Small intestine (tissue), 7 donors: ENCODE data around the gene NAV2. TPM values are rescaled to one million over a fixed set of nuclear protein-coding genes. Genes with fewer than 3 reads are reported as not detected.

ENCODE experiments used
- DNase-seq, 2 donors: peaks; one replicate each; pipeline versions ENCODE4 v3.0.0 to v3.0.0-alpha.2; 2013
- FAIRE-seq: peaks from 2 replicates; lab custom pipeline; 2012; peaks lifted over from hg19 to GRCh38; lab: Jason Lieb, UNC
- H3K27ac ChIP-seq, 3 donors: one replicate each; pipeline ENCODE4 v1.5.1; 2013; ENCODE audit warnings: low read length in 2 of 3, mild to moderate bottlenecking in 2 of 3, control low read depth in 1 of 3, inconsistent platforms in 1 of 3, low read depth in 1 of 3, moderate library complexity in 1 of 3
- H3K27me3 ChIP-seq, 3 donors: one replicate each; pipeline ENCODE4 v1.6.1; 2013; ENCODE audit warnings: low read length in 3 of 3, inconsistent platforms in 1 of 3; ENCODE audit not compliant: control insufficient read depth in 3 of 3, insufficient read depth in 3 of 3
- H3K36me3 ChIP-seq, 3 donors: one replicate each; pipeline ENCODE4 v1.6.1; 2013; ENCODE audit warnings: low read length in 3 of 3, inconsistent platforms in 1 of 3, low read depth in 1 of 3, mild to moderate bottlenecking in 1 of 3, moderate library complexity in 1 of 3; ENCODE audit not compliant: control insufficient read depth in 3 of 3, insufficient read depth in 2 of 3
- H3K4me1 ChIP-seq, 3 donors: one replicate each; pipeline ENCODE4 v1.6.1; 2013; ENCODE audit warnings: low read length in 2 of 3, inconsistent platforms in 1 of 3, low read depth in 1 of 3, mild to moderate bottlenecking in 1 of 3, moderate library complexity in 1 of 3; ENCODE audit not compliant: control insufficient read depth in 3 of 3, insufficient read depth in 2 of 3
- H3K4me3 ChIP-seq, 3 donors: one replicate each; pipeline ENCODE4 v1.5.1; 2013; ENCODE audit warnings: low read length in 3 of 3, control low read depth in 1 of 3, inconsistent platforms in 1 of 3, low read depth in 1 of 3, mild to moderate bottlenecking in 1 of 3, moderate library complexity in 1 of 3
- H3K9me3 ChIP-seq, 2 donors: one replicate each; pipeline ENCODE4 v1.6.1; 2013; ENCODE audit warnings: low read depth in 1 of 2, low read length in 1 of 2; ENCODE audit not compliant: control insufficient read depth in 2 of 2, insufficient read depth in 1 of 2
- WGBS, 3 donors: extraction: QIAGEN DNeasy Blood & Tissue Kit; methylation state at CpG; one replicate each; pipeline ENCODE4 v1.1.7; 2013; 5-methylcytosine and 5-hydroxymethylcytosine counted together
- polyA plus RNA-seq, 4 donors: library from polyadenylated mRNA; stranded (reverse) in 3 of 4; unstranded in 1 of 4; fragments of 200-250 nt in 3 of 4; fragments of 120-200 nt in 1 of 4; gene quantifications; one replicate each; pipeline versions ENCODE4 v1.2.1 to v1.2.3, GENCODE V29; 2013
- donor health status: healthy with polysubstance abuse.
- donor health status: control.
- donor health status: control.
- donor health status: Bipolar disorder and iron deficiency.
- donor health status: healthy.

The NAV2 gene
- polyA plus RNA-seq, 4 donors: 1.6 to 6.5 (median 3.6) TPM

DNA sequence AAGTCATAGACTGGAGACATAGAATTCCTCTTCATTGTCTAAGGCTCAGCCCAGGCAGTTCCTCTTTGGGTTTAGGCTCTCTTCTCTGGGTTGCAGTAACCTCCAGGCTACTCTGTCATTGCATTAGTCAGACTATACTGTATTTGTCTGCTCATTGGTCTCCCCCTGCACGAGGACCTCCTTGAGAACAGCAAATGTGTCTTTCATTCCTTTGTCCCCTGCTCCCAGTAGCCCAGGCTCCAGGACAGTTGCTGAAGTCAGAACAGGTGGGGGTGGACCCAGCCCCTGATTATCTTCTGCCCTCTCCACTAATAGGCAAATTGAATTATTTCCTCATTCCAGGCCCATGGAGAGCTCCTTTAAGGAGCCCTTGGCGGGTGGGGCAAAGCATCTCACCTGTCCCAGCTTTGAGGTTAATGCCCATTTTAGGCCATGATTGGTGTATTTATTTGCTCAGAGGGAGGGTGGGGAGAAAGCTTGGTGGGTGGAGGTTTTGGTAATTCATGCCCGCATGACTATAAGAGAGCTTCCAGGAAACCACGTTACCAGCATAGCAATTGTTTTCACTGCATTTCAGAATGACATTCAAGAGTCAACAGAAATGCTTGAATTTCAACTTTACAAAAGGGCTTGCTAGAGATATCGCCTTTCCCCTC lies 40.9 kb downstream of the NAV2 start:
- peak; percentile 16 to 40 for DNase-seq
- no peak for FAIRE-seq
- no peak overlapping the region for H3K4me3 ChIP-seq
- 35 to 66% (median 62%) methylated on average over 5 of the region's 5 CpGs for WGBS, 3 donors
- no peaks in the 10 kb centered on the region for H3K27me3 ChIP-seq
- H3K9me3 ChIP-seq: no peaks in the 10 kb centered on the region
- no peak overlapping the region for H3K27ac ChIP-seq
- no peaks in the 10 kb centered on the region for H3K36me3 ChIP-seq
- peaks cover 0 to 1% (median 0%) of the 10 kb centered on the region in 3 donors for H3K4me1 ChIP-seq

- Histone ChIP-seq H3K4me1 (peaks cover 0 to 1% (median 0%) of the 10 kb centered on the region in 3 donors), H3K27ac (peak overlapping the region in 1 of 3 donors; percentile 3), H3K27me3 (no peaks in the 10 kb centered on the region), H3K4me3 (no peak overlapping the region), H3K36me3 (no peaks in the 10 kb centered on the region), H3K9me3 (no peaks in the 10 kb centered on the region)
- WGBS, 3 donors: 79 to 93% (median 83%) methylated on average over 11 of the region's 11 CpGs
- no peak for DNase-seq
- no peak for FAIRE-seq
Measured at GRCh38 chr11:19756675-19757475, 44.2 kb downstream of the NAV2 start.

GRCh38 chr11:19759389-19759788 lies 46.8 kb downstream of the NAV2 start:
- Histone ChIP-seq H3K4me1 (no peaks in the 10 kb centered on the region), H3K36me3 (no peaks in the 10 kb centered on the region), H3K27ac (no peak overlapping the region), H3K27me3 (no peaks in the 10 kb centered on the region), H3K4me3 (no peak overlapping the region), H3K9me3 (no peaks in the 10 kb centered on the region)
- FAIRE-seq (no peak), DNase-seq (no peak)
- 80 to 85% (median 80%) methylated on average over 3 of the region's 3 CpGs for WGBS, 3 donors

DNA sequence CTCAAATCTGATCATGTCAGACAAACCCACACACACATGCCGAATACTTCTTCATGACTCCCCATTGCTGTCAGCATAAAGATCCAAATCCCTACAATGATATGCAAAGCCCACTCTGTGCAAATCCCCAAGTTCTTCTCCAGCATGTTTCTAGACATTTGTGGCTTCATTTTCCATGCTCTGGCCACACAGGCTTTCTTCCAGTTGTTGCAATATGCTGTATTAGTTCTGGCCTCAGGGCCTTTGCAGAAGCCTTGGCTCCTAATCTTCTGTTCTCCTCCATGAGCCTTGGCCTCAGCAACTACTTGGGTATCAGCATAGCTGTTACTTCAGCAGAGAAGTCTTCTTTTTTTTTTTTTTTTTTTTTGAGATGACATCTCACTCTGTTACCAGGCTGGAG lies 49.6 kb downstream of the NAV2 start:
- H3K4me3 ChIP-seq: no peak overlapping the region
- FAIRE-seq: no peak
- H3K9me3 ChIP-seq: no peaks in the 10 kb centered on the region
- no peaks in the 10 kb centered on the region for H3K36me3 ChIP-seq
- no peaks in the 10 kb centered on the region for H3K27me3 ChIP-seq
- WGBS, 3 donors: 91 to 100% (median 93%) methylated on average over 1 of the region's 1 CpG
- no peaks in the 10 kb centered on the region for H3K4me1 ChIP-seq
- no peak for DNase-seq
- no peak overlapping the region for H3K27ac ChIP-seq

GRCh38 chr11:19763330-19763729 lies 50.7 kb downstream of the NAV2 start:
- Histone ChIP-seq H3K27me3 (no peaks in the 10 kb centered on the region), H3K4me3 (no peak overlapping the region), H3K36me3 (no peaks in the 10 kb centered on the region), H3K4me1 (no peaks in the 10 kb centered on the region), H3K27ac (no peak overlapping the region), H3K9me3 (no peaks in the 10 kb centered on the region)
- 78 to 79% (median 79%) methylated on average over 7 of the region's 7 CpGs for WGBS, 3 donors
- FAIRE-seq (no peak), DNase-seq (no peak)

DNA sequence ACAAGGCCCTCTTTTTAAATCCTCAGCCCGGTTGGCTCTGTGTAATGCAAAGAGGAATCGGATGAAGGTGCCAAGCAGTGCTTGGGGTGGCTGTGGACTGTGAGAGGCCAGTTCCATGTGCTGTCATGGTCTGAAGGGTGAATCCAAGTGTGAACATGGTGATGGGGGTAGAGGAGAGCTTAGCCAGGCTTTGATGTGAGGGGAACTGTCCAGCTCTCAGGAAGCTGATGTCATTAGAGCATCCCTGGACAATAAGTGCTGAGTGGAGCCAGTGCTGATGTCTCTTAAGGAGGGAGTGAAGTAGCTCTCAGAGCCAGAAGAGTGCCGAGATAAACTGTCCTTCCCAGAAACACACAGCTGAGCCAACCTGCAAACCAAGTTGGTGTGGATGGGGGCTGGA lies 53.6 kb downstream of the NAV2 start:
- 85 to 99% (median 89%) methylated on average over 3 of the region's 3 CpGs for WGBS, 3 donors
- FAIRE-seq (no peak), DNase-seq (no peak)
- Histone ChIP-seq H3K4me1 (peaks cover 0 to 2% (median 0%) of the 10 kb centered on the region in 3 donors), H3K27me3 (no peaks in the 10 kb centered on the region), H3K9me3 (no peaks in the 10 kb centered on the region), H3K27ac (no peak overlapping the region), H3K4me3 (no peak overlapping the region), H3K36me3 (no peaks in the 10 kb centered on the region)

- Histone ChIP-seq H3K27me3 (no peaks in the 10 kb centered on the region), H3K4me3 (no peak overlapping the region), H3K4me1 (peaks cover 0 to 2% (median 0%) of the 10 kb centered on the region in 3 donors), H3K9me3 (no peaks in the 10 kb centered on the region), H3K36me3 (no peaks in the 10 kb centered on the region), H3K27ac (no peak overlapping the region)
- DNase-seq: no peak
- FAIRE-seq: no peak
- 29 to 72% (median 42%) methylated on average over 1 of the region's 1 CpG for WGBS, 3 donors
Measured at GRCh38 chr11:19766810-19767209, 54.2 kb downstream of the NAV2 start.

DNA sequence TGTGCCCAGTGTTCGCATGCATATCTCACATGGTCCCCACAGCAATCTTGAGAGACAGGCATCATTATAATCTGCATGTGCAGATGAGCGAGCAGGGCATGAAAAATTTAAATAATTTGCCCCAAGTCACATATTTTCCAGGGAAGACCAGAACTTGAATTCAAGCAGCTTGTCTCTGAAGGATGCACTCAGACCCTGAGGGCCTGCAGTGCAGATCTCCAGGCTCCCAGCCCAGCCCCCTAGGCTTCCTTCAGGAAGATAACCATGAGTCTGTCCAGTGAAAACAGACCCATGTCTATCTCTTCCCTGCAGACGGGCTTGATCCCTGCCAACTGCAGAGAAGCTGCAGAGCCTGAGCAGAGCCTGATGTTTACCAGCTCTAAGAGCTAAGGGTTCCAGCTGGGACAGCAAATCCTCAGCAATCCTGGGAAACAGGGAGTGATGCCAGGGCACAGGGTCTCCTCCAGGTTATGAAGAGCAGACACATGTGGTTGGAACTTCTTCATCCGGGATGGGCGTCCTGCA lies 55.1 kb downstream of the NAV2 start:
- Histone ChIP-seq H3K27me3 (no peaks in the 10 kb centered on the region), H3K9me3 (no peaks in the 10 kb centered on the region), H3K36me3 (no peaks in the 10 kb centered on the region), H3K4me1 (peaks cover 0 to 2% (median 0%) of the 10 kb centered on the region in 3 donors), H3K27ac (no peak overlapping the region), H3K4me3 (no peak overlapping the region)
- WGBS, 3 donors: 54 to 71% (median 70%) methylated on average over 5 of the region's 5 CpGs
- DNase-seq (no peak), FAIRE-seq (no peak)
